Vagina (tissue), 2 donors: ENCODE measurements around the gene ZDHHC12. TPM values are rescaled to one million over a fixed set of nuclear protein-coding genes. Genes with fewer than 3 reads are reported as not detected.
A peak's percentile ranks its signal among the peaks of the same experiment; 100 is the strongest.
"Not testable (repeated sequence)": the region's sequence is repeated elsewhere in the genome, so short reads cannot be mapped to it uniquely, and the experiment has no call there.

Source experiments
- DNase-seq, 2 donors: peaks; one replicate each; pipeline ENCODE4 v3.0.0-alpha.2; 2017; ENCODE audit errors: extremely low spot score in 2 of 2
- H3K27ac ChIP-seq: fragments of 200-600 bp; sonication (generic); one replicate; pipeline ENCODE4 v1.5.1; 2019
- H3K27me3 ChIP-seq: fragments of 200-600 bp; sonication (generic); one replicate; pipeline ENCODE4 v1.5.1; 2019
- H3K36me3 ChIP-seq, 2 donors: fragments of 200-600 bp; sonication (generic); one replicate each; pipeline ENCODE4 v1.5.1; 2017 to 2019
- H3K4me1 ChIP-seq: fragments of 200-600 bp; sonication (generic); one replicate; pipeline ENCODE4 v1.5.1; 2019
- H3K4me3 ChIP-seq, 2 donors: fragments of 200-600 bp; sonication (generic); 1 replicate in 1 of 2; 2 replicates in 1 of 2; pipeline ENCODE4 v1.5.1; 2016 to 2019
- H3K9me3 ChIP-seq: fragments of 200-600 bp; sonication (generic); one replicate; pipeline ENCODE4 v1.5.1; 2019
- POLR2A ChIP-seq, 2 donors: fragments of 450-650 bp; IDR thresholded peaks; one replicate each; pipeline ENCODE4 v1.6.1; 2017; ENCODE audit warnings: antibody characterized with exemption in 2 of 2, mild to moderate bottlenecking in 2 of 2, moderate library complexity in 2 of 2
- POLR2AphosphoS5 ChIP-seq, 2 donors: sonication (generic); formaldehyde crosslinking; IDR thresholded peaks; one replicate each; pipeline ENCODE4 v1.9.0; 2017; ENCODE audit warnings: antibody characterized with exemption in 2 of 2, mild to moderate bottlenecking in 2 of 2, low read depth in 1 of 2; ENCODE audit not compliant: insufficient read depth in 1 of 2
- intact Hi-C: fragments of 100-400 bp; cut with DNase I; formaldehyde crosslinking; loops from one replicate; pipeline ENCODE4 v1.15.1; 2023
- total RNA-seq: library from RNA; depleted of rRNA; stranded (reverse); fragments of >200 nt; gene quantifications from one replicate; pipeline ENCODE4 v1.2.3, GENCODE V29; 2016
- TF ChIP-seq, protein P1 (sequence below), 3 experiments: fragments of 450-650 bp in 2 of 3; fragments of 200-600 bp in 1 of 3; sonication (generic) in 1 of 3; IDR thresholded peaks; one replicate each; pipeline ENCODE4 v1.5.1; 2017 to 2019; ENCODE audit warnings: antibody characterized with exemption in 3 of 3, mild to moderate bottlenecking in 2 of 3, moderate library complexity in 2 of 3

The ZDHHC12 gene
- total RNA-seq, 1 donor from 2014 or later = 19.4 TPM

GRCh38 chr9:128702949-128703615, 20.8 kb downstream of the ZDHHC12 start:
- no peaks in the 10 kb centered on the region for H3K36me3 ChIP-seq
- H3K4me1 ChIP-seq = peaks cover 16% of the 10 kb centered on the region
- intact Hi-C loops = no loop called here
- H3K9me3 ChIP-seq = no peaks in the 10 kb centered on the region
- TF ChIP-seq, protein P1, sequence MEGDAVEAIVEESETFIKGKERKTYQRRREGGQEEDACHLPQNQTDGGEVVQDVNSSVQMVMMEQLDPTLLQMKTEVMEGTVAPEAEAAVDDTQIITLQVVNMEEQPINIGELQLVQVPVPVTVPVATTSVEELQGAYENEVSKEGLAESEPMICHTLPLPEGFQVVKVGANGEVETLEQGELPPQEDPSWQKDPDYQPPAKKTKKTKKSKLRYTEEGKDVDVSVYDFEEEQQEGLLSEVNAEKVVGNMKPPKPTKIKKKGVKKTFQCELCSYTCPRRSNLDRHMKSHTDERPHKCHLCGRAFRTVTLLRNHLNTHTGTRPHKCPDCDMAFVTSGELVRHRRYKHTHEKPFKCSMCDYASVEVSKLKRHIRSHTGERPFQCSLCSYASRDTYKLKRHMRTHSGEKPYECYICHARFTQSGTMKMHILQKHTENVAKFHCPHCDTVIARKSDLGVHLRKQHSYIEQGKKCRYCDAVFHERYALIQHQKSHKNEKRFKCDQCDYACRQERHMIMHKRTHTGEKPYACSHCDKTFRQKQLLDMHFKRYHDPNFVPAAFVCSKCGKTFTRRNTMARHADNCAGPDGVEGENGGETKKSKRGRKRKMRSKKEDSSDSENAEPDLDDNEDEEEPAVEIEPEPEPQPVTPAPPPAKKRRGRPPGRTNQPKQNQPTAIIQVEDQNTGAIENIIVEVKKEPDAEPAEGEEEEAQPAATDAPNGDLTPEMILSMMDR (IDR thresholded peaks at IDR 0.05) = no peak
- TF ChIP-seq POLR2AphosphoS5 (IDR thresholded peaks at IDR 0.05; ENCODE audit: insufficient read depth in 1 of 2, low read depth in 1 of 2) (no peak), POLR2A (IDR thresholded peaks at IDR 0.05) (no peak)
- DNase-seq = no peak
- H3K4me3 ChIP-seq = peak overlapping the region; percentile 68 to 94
- no peaks in the 10 kb centered on the region for H3K27me3 ChIP-seq
- peak overlapping the region; percentile 71 for H3K27ac ChIP-seq

DNA sequence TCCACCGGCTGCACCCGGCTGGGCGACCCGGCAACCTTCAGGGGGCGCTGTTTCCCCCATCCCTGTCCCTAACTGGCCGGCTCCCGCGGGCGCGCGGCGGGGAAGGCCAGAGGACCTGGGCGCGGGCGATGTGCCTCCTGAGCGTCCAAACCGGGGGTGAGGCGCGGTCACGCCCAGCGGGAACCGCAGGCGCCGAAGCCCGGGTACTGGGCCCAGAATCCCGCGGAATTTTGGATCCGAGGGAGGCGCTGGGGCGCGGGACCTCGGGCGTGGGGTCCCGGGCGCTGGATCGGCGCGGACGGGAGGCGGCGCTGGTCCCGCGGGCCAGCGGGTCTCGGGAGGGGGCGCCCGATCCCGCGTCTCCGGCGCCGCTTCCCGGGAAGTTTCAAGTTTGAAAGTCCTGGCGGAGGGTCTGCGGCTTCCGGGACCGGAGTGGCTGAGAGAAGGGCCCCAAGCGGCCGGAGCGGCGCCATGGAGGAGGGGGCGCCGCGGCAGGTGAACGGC, 21.4 kb downstream of the ZDHHC12 start, which contains the start of gene PKN3:
Gene PKN3 (plus strand): TSS at position 59 of the 504 bp plus-strand sequence. CDS start 413 bp downstream, at position 472.
- Histone ChIP-seq H3K36me3 (no peaks in the 10 kb centered on the region), H3K9me3 (no peaks in the 10 kb centered on the region), H3K27ac (peak within 1 kb of the TSS; percentile 71), H3K27me3 (no peaks in the 10 kb centered on the region), H3K4me1 (peaks cover 16% of the 10 kb centered on the region), H3K4me3 (peak within 1 kb of the TSS; percentile 68 to 94)
- intact Hi-C loops = no loop called here
- TF ChIP-seq POLR2A (IDR thresholded peaks at IDR 0.05) (no peak), POLR2AphosphoS5 (IDR thresholded peaks at IDR 0.05; ENCODE audit: insufficient read depth in 1 of 2, low read depth in 1 of 2) (peak in 1 of 2 donors; percentile 60)
- TF ChIP-seq, protein P1 (IDR thresholded peaks at IDR 0.05) = peak; percentile 57 to 98 (median 86)
- no peak for DNase-seq

GRCh38 chr9:128701227-128701854, 22.6 kb downstream of the ZDHHC12 start:
- Histone ChIP-seq H3K9me3 (no peaks in the 10 kb centered on the region), H3K36me3 (peaks cover 0 to 2% of the 10 kb centered on the region in 2 donors), H3K4me3 (no peak overlapping the region), H3K27ac (no peak overlapping the region), H3K4me1 (peaks cover 16% of the 10 kb centered on the region), H3K27me3 (no peaks in the 10 kb centered on the region)
- TF ChIP-seq, protein P1 (IDR thresholded peaks at IDR 0.05) = no peak
- TF ChIP-seq POLR2A (IDR thresholded peaks at IDR 0.05) = no peak
- no peak for TF ChIP-seq POLR2AphosphoS5 (IDR thresholded peaks at IDR 0.05; ENCODE audit: insufficient read depth in 1 of 2, low read depth in 1 of 2)
- DNase-seq = no peak
- intact Hi-C loops = no loop called here

GRCh38 chr9:128699096-128699795, 24.7 kb downstream of the ZDHHC12 start:
- not testable (repeated sequence) for H3K27ac ChIP-seq, H3K27me3 ChIP-seq, H3K4me3 ChIP-seq, H3K9me3 ChIP-seq, DNase-seq
- peaks cover 16% of the 10 kb centered on the region for H3K4me1 ChIP-seq
- intact Hi-C loops = loop anchor here (10.0 kb wide), 1 partner anchor 64 kb away; no protein-coding TSS in a partner anchor
- H3K36me3 ChIP-seq = peaks cover 0 to 21% of the 10 kb centered on the region in 2 donors

DNA sequence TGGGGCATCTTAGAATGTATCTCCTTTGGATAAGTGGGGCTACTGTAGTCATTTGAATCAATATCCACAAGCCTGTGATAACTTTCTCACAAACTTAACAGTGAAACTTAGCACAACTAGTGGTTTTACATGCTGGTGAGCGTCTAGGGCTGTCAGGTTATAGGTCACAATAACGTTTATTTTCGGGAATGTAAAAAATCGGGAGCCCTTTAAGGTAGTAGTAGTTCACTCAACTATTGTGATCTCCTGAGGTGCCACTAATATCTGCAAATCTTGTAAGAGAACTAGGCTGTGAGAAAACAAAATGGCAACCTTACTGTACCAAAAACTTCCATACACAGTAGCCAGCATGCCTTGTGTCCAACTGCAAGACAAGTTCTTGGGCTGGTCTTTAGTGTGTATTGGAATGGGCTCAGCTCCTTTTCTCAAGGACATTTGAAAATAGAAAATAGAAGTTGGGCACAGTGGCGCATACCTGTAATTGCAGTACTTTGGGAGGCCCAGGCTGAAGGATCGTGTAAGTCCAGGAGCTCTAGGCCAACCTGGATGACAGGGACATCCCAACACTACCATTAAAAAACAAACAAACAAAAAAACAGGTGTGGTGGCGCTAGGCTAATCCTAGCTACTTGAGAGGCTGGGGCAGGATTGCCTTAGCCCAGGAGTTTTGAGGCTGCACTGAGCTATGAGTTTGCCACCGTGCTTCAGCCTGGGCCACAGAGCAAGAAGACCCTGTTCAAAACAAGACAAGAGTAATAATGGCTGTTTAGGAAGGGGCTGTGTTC, 26.8 kb downstream of the ZDHHC12 start:
- no peaks in the 10 kb centered on the region for H3K27me3 ChIP-seq
- DNase-seq = no peak
- peaks cover 0 to 42% of the 10 kb centered on the region in 2 donors for H3K36me3 ChIP-seq
- intact Hi-C loops = loop anchor here (10.0 kb wide), 1 partner anchor 62 kb away; no protein-coding TSS in a partner anchor
- TF ChIP-seq, protein P1 (IDR thresholded peaks at IDR 0.05) = no peak
- TF ChIP-seq POLR2A (IDR thresholded peaks at IDR 0.05) (no peak), POLR2AphosphoS5 (IDR thresholded peaks at IDR 0.05; ENCODE audit: insufficient read depth in 1 of 2, low read depth in 1 of 2) (no peak)
- H3K4me1 ChIP-seq = peaks cover 6% of the 10 kb centered on the region
- no peak overlapping the region for H3K4me3 ChIP-seq
- H3K9me3 ChIP-seq = no peaks in the 10 kb centered on the region
- no peak overlapping the region for H3K27ac ChIP-seq
